Epithelial cell of esophagus (primary cell): ENCODE measurements around the gene ATF1.
"Not testable (repeated sequence)": the region's sequence is repeated elsewhere in the genome, so short reads cannot be mapped to it uniquely, and the experiment has no call there.

Experiments
- DNase-seq: peaks from one replicate; pipeline ENCODE4 v3.0.0; 2010; ENCODE audit warnings: low read depth
- H3K4me3 ChIP-seq: 2 replicates; pipeline ENCODE4 v1.5.1; 2011; ENCODE audit warnings: mild to moderate bottlenecking, low read length, control low read depth
- TF ChIP-seq, protein P1 (sequence below): IDR thresholded peaks from 2 replicates; pipeline ENCODE4 v1.5.1; 2011; ENCODE audit warnings: low read depth, mild to moderate bottlenecking, low read length, control low read depth, inconsistent platforms; ENCODE audit not compliant: insufficient read depth; ENCODE audit errors: missing control alignments

The ATF1 gene

DNA sequence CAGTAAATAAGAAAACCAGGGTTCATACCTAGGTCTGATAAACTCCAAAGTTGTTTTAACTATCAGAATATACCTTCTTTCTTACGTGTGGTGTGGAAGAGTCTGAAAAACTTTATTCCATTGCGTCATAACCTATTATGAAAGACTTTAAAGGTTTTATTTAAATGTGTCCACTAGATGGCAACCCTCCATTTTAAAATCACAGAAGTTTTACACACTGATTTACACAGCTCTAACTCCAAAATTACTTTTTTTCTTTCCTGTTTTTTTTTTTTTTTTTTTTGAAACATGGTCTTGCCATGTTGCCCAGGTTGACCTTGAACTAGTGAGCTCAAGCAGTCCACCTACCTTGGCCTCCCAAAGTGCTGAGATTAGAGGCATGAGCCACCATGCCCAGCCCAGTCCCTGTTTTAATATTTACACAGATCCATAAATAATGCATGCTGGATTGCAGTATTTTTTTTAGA lies 61.5 kb downstream of the ATF1 start:
- no peak overlapping the region for H3K4me3 ChIP-seq
- DNase-seq = peak; percentile 75
- TF ChIP-seq, protein P1, sequence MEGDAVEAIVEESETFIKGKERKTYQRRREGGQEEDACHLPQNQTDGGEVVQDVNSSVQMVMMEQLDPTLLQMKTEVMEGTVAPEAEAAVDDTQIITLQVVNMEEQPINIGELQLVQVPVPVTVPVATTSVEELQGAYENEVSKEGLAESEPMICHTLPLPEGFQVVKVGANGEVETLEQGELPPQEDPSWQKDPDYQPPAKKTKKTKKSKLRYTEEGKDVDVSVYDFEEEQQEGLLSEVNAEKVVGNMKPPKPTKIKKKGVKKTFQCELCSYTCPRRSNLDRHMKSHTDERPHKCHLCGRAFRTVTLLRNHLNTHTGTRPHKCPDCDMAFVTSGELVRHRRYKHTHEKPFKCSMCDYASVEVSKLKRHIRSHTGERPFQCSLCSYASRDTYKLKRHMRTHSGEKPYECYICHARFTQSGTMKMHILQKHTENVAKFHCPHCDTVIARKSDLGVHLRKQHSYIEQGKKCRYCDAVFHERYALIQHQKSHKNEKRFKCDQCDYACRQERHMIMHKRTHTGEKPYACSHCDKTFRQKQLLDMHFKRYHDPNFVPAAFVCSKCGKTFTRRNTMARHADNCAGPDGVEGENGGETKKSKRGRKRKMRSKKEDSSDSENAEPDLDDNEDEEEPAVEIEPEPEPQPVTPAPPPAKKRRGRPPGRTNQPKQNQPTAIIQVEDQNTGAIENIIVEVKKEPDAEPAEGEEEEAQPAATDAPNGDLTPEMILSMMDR = peak; percentile 31

DNA sequence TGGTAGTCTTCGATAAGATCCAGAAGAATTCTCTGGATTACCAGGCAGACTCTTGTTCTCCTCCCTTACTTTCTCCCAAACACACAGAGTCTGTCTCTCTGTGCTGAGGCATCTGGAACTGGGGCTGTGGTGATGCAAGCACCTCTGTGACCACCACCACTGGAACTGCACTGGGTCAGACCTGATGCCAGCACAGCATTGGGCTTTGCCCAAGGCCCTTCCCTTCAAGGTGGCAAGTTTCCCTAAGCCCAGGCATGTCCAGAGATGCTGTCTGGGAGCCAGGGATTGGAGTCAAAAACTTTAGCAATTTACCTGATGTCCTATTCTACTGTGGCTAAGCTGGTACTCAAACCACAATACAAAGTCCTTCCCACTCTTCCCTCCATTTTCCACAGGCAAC lies 64.2 kb downstream of the ATF1 start:
- H3K4me3 ChIP-seq = no peak overlapping the region
- DNase-seq = peak; percentile 53
- TF ChIP-seq, protein P1 = no peak

DNA sequence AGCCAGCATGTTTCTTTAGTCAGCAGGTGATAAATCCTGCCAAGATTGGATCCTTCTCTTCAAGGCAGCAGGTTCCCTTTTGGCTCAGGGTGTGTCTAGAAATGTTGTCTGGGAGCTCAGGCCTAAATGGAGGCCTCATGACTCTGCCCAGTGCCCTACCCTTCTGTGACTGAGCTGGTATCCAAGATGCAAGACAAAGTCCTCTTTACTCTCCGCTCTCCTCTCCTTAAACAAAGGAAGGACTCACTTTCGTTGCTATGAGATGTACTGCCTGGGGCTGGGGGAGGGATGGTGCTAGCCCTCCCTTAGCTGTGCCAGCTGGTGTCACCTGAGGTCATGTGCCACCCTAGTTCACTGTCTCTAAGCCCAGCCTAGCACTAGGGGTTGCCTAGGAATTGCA lies 65.0 kb downstream of the ATF1 start:
- H3K4me3 ChIP-seq = no peak overlapping the region
- TF ChIP-seq, protein P1 = no peak
- DNase-seq = no peak

DNA sequence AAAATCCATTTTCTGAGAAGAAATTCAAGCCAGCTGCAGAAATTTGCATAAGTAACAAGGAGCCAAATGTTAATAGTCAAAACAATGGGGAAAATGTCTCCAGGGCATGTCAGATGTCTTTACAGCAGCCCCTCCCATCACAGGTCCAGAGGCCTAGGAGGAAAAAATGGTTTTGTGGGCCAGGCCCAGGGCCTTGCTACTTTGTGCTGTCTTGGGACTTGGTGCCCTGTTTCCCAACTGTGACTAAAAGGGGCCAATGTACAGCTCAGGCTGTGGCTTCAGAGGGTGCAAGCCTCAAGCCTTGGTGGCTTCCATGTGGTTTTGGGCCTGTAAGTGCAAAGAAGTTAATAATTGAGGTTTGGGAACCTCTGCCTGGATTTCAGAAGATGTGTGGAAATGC lies 69.9 kb downstream of the ATF1 start:
- not testable (repeated sequence) for H3K4me3 ChIP-seq, DNase-seq

DNA sequence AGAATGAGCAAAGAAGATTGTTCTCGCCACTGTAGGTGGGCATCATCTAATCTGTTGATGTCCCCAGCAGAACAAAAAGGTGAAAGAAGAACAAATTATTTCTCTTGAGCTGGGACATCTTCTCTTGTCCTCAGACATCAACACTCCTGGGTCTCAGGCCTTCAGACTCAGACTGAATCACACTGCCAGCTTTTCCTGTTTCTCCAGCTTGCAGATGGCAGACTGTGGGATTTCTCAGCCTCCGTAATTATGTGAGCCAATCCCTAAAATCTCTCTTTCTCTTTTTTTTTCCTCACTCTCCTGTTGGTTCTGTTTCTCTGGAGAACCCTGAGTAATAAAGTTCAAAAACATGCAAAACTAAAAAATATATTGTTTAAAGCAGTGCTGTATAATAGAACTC lies 75.1 kb downstream of the ATF1 start:
- H3K4me3 ChIP-seq = no peak overlapping the region
- TF ChIP-seq, protein P1 = no peak
- DNase-seq = peak; percentile 82

DNA sequence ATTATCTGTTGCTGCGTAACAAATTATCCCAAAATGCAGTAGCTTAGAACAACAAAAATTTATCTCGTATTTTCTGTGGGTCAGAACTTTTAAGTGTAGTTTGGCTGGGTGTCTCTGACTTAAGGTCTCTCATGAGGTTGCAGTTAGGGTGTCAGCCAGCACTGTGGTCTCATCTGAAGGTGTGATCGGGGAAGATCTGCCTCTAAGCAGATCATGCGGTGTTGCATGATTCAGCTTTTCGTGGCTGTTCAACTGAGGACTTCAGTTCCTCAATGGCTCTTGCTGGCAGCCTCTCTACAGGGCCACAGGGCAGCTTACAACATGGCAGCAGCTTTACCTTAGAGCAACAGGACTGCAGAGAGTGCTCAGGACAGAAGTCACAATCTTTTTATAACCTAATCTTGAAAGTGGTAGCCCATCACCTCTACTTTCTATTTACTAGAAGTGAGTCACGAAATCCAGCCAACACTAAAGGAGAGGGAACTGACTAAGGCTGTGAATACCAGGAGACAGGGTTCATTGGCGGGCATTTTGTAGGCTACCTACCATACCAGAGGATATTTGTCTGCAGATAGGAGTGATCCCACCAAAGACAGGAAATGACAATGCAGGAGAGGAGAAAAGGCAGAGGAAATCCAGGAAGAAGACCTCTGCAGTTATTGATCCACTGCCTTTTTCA lies 77.0 kb downstream of the ATF1 start:
- DNase-seq = no peak
- no peak overlapping the region for H3K4me3 ChIP-seq
- TF ChIP-seq, protein P1 = no peak

DNA sequence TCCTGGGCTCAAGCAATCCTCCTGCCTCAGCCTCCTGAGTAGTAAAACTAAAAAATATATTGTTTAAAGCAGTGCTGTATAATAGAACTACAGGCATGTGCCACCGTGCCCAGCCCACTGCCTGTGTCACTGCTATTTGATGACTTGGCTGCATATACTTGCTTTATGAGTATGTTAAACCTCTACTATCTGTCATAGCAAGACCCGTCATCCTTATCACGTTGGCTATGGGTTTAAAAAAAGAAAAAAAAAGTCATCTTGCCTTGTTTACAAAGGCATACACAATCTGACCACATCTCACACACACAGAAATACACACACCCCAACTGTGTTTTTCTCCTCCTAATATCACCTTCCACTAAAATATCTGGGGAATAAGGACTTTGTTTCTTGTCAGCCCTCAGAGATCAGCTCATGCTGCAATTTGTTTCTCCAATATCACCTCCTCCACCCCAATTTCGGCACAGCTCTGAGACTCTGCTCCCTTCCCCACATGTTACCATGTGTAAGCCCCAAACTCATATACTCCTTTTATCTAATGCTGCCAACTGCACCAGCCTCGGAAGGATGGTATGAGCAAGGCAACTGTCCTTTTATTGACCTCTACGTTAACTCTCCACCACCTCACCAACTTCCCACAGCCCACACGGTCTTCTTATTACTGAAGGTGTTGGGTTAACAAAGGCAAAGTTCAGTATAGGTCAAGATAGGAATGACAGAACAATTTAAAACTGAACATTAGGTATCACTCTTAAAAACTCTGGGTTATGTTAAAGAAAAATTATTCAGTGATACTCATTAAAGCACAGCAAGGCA lies 78.0 kb downstream of the ATF1 start:
- no peak for DNase-seq
- no peak overlapping the region for H3K4me3 ChIP-seq
- TF ChIP-seq, protein P1 = no peak
